RCC 7860 (cell line): ENCODE measurements around the gene USH1G.
"Not testable (repeated sequence)": the region's sequence is repeated elsewhere in the genome, so short reads cannot be mapped to it uniquely, and the experiment has no call there.

ENCODE experiments used
- DNase-seq: peaks from one replicate; pipeline ENCODE4 v3.0.0-alpha.2; 2015; ENCODE audit warnings: low spot score
- FAIRE-seq: peaks from 2 replicates; lab custom pipeline; 2012; peaks lifted over from hg19 to GRCh38; lab: Jason Lieb, UNC

Gene USH1G

GRCh38 chr17:74922694-74923537, at the start of gene USH1G:
Gene USH1G (minus strand): TSS chr17:74923255. CDS start chr17:74923073, 182 bp downstream.
- no peak for DNase-seq

GRCh38 chr17:74972107-74972972, 49.3 kb upstream of the USH1G start, which contains the start of gene HID1:
Gene HID1 (minus strand): TSS chr17:74972759. CDS start chr17:74972656, 103 bp downstream.
- no peak for FAIRE-seq

More at GRCh38 chr17:74922694-74923537, at the start of gene USH1G:
- no peak for FAIRE-seq

GRCh38 chr17:74971842-74972106, 48.7 kb upstream of the USH1G start:
- FAIRE-seq (no peak), DNase-seq (no peak)

More at GRCh38 chr17:74972107-74972972, 49.3 kb upstream of the USH1G start, which contains the start of gene HID1:
- DNase-seq = no peak

GRCh38 chr17:74971069-74971841, 48.2 kb upstream of the USH1G start:
- no peak for FAIRE-seq

GRCh38 chr17:74970395-74970794, 47.3 kb upstream of the USH1G start:
- no peak for FAIRE-seq
- no peak for DNase-seq

More at GRCh38 chr17:74971069-74971841, 48.2 kb upstream of the USH1G start:
- no peak for DNase-seq

GRCh38 chr17:74969501-74969900, 46.4 kb upstream of the USH1G start:
- not testable (repeated sequence) for FAIRE-seq

GRCh38 chr17:74968361-74968780, 45.3 kb upstream of the USH1G start:
- FAIRE-seq (no peak), DNase-seq (no peak)

More at GRCh38 chr17:74969501-74969900, 46.4 kb upstream of the USH1G start:
- not testable (repeated sequence) for DNase-seq

- no peak for FAIRE-seq
- DNase-seq = no peak
Measured at GRCh38 chr17:74964988-74965622, 42.0 kb upstream of the USH1G start.

- no peak for DNase-seq
- no peak for FAIRE-seq
Measured at GRCh38 chr17:74964246-74964761, 41.2 kb upstream of the USH1G start.

GRCh38 chr17:74963656-74964055, 40.6 kb upstream of the USH1G start:
- FAIRE-seq = no peak
- DNase-seq = no peak

GRCh38 chr17:74962622-74963394, 39.8 kb upstream of the USH1G start:
- DNase-seq (no peak), FAIRE-seq (no peak)

GRCh38 chr17:74961657-74962350, 38.7 kb upstream of the USH1G start:
- FAIRE-seq (peak; percentile 27), DNase-seq (peak; percentile 66)

- FAIRE-seq (no peak), DNase-seq (peak; percentile 68)
Measured at GRCh38 chr17:74960570-74961342, 37.7 kb upstream of the USH1G start.

GRCh38 chr17:74959826-74960515, 36.9 kb upstream of the USH1G start:
- FAIRE-seq (no peak), DNase-seq (no peak)

GRCh38 chr17:74957935-74958740, 35.1 kb upstream of the USH1G start:
- no peak for FAIRE-seq

GRCh38 chr17:74956093-74956492, 33.0 kb upstream of the USH1G start:
- DNase-seq (no peak), FAIRE-seq (no peak)

More at GRCh38 chr17:74957935-74958740, 35.1 kb upstream of the USH1G start:
- DNase-seq = peak; percentile 29
